MM.1S (cell line): ENCODE measurements around the gene CLASP1.
"Not testable (repeated sequence)": the region's sequence is repeated elsewhere in the genome, so short reads cannot be mapped to it uniquely, and the experiment has no call there.

Experiments
- DNase-seq: peaks from one replicate; pipeline ENCODE4 v3.0.0-alpha.2; 2015
- H2AFZ ChIP-seq: fragments of 300-600 bp; sonication (generic); 2 replicates; pipeline ENCODE4 v1.6.0; 2016; ENCODE audit warnings: antibody characterized with exemption, low read length
- H3F3A ChIP-seq: fragments of 300-600 bp; sonication (generic); 2 replicates; pipeline ENCODE4 v1.6.1; 2016; ENCODE audit warnings: mild to moderate bottlenecking, antibody characterized with exemption, low read length, moderate library complexity, mixed read lengths; ENCODE audit not compliant: insufficient read depth
- H3K27ac ChIP-seq: fragments of 300-600 bp; sonication (generic); 2 replicates; pipeline ENCODE4 v1.5.1; 2016; ENCODE audit warnings: mild to moderate bottlenecking, low read length
- H3K27me3 ChIP-seq: fragments of 300-600 bp; sonication (generic); replicated peaks from 2 replicates; pipeline ENCODE4 v1.6.0; 2016; ENCODE audit warnings: low read length; ENCODE audit not compliant: insufficient read depth
- H3K36me3 ChIP-seq: fragments of 300-600 bp; sonication (generic); replicated peaks from 2 replicates; pipeline ENCODE4 v1.6.1; 2016; ENCODE audit warnings: mild to moderate bottlenecking, low read length, mixed read lengths; ENCODE audit not compliant: insufficient read depth
- H3K4me1 ChIP-seq: fragments of 300-600 bp; sonication (generic); 2 replicates; pipeline ENCODE4 v1.6.1; 2016; ENCODE audit warnings: low read length, mixed read lengths
- H3K4me2 ChIP-seq: fragments of 300-600 bp; sonication (generic); 2 replicates; pipeline ENCODE4 v1.6.0; 2016; ENCODE audit warnings: low read depth, low read length
- H3K4me3 ChIP-seq: fragments of 300-600 bp; sonication (generic); 2 replicates; pipeline ENCODE4 v1.5.1; 2016; ENCODE audit warnings: low read length, mixed read lengths
- H3K79me2 ChIP-seq: fragments of 300-600 bp; sonication (generic); 2 replicates; pipeline ENCODE4 v1.6.1; 2016; ENCODE audit warnings: mixed run types, low read length, mixed read lengths
- H3K9ac ChIP-seq: fragments of 300-600 bp; sonication (generic); 2 replicates; pipeline ENCODE4 v1.6.1; 2016; ENCODE audit warnings: low read length, mixed read lengths
- H3K9me2 ChIP-seq: fragments of 300-600 bp; sonication (generic); replicated peaks from 2 replicates; pipeline ENCODE4 v1.6.1; 2016; ENCODE audit warnings: mild to moderate bottlenecking, low read length, mixed read lengths; ENCODE audit not compliant: insufficient read depth
- H3K9me3 ChIP-seq: fragments of 300-600 bp; sonication (generic); replicated peaks from 2 replicates; pipeline ENCODE4 v1.6.1; 2016; ENCODE audit warnings: mild to moderate bottlenecking, low read length, mixed read lengths; ENCODE audit not compliant: insufficient read depth
- H4K20me1 ChIP-seq: fragments of 300-600 bp; sonication (generic); 2 replicates; pipeline ENCODE4 v1.6.1; 2016; ENCODE audit warnings: mild to moderate bottlenecking, low read length, moderate library complexity, mixed read lengths; ENCODE audit not compliant: insufficient read depth
- CTCF ChIP-seq: fragments of 300-600 bp; sonication (generic); IDR thresholded peaks from 2 replicates; pipeline ENCODE4 v1.5.1; 2016; ENCODE audit warnings: antibody characterized with exemption, low read length, mixed read lengths
- EZH2 ChIP-seq: fragments of 300-600 bp; sonication (generic); optimal IDR thresholded peaks from 2 replicates; pipeline ENCODE3; 2017; ENCODE audit warnings: low read depth, mild to moderate bottlenecking, antibody characterized with exemption, low read length, mixed read lengths
- EZH2phosphoT487 ChIP-seq: fragments of 300-600 bp; sonication (generic); IDR thresholded peaks from 2 replicates; pipeline ENCODE4 v1.6.1; 2018; ENCODE audit warnings: antibody characterized with exemption, low read length

Gene CLASP1

GRCh38 chr2:121478996-121479745 lies 170.1 kb downstream of the CLASP1 start:
- no peak overlapping the region for H3K9ac ChIP-seq
- no peaks in the 10 kb centered on the region for H3K27me3 ChIP-seq
- H3F3A ChIP-seq: no peaks in the 10 kb centered on the region
- TF ChIP-seq EZH2phosphoT487 (no peak), EZH2 (no peak), CTCF (no peak)
- H3K4me1 ChIP-seq: no peaks in the 10 kb centered on the region
- no peak for DNase-seq
- no peaks in the 10 kb centered on the region for H3K36me3 ChIP-seq
- no peak overlapping the region for H2AFZ ChIP-seq
- no peak overlapping the region for H3K4me3 ChIP-seq
- no peaks in the 10 kb centered on the region; the same call in 1 of the 2 replicates for H4K20me1 ChIP-seq
- H3K4me2 ChIP-seq: no peak overlapping the region
- H3K79me2 ChIP-seq: peaks cover 56% of the 10 kb centered on the region
- H3K9me2 ChIP-seq: no peaks in the 10 kb centered on the region
- no peaks in the 10 kb centered on the region for H3K9me3 ChIP-seq
- H3K27ac ChIP-seq: no peak overlapping the region

- not testable (repeated sequence) for H3K9ac ChIP-seq, H3K27me3 ChIP-seq, DNase-seq, H3K27ac ChIP-seq, H3K4me2 ChIP-seq, H2AFZ ChIP-seq, H4K20me1 ChIP-seq, H3F3A ChIP-seq, H3K9me3 ChIP-seq, H3K9me2 ChIP-seq, H3K4me3 ChIP-seq, H3K36me3 ChIP-seq, H3K4me1 ChIP-seq
- H3K79me2 ChIP-seq: peaks cover 57% of the 10 kb centered on the region
Observed at GRCh38 chr2:121478358-121478995, 170.8 kb downstream of the CLASP1 start.

- no peak overlapping the region for H3K9ac ChIP-seq
Observed at GRCh38 chr2:121476684-121477083, 172.6 kb downstream of the CLASP1 start.

More at GRCh38 chr2:121476684-121477083, 172.6 kb downstream of the CLASP1 start:
- Histone ChIP-seq H4K20me1 (no peaks in the 10 kb centered on the region; the same call in 1 of the 2 replicates), H3K27ac (no peak overlapping the region), H3K36me3 (no peaks in the 10 kb centered on the region), H3K9me2 (no peaks in the 10 kb centered on the region), H3K4me2 (no peak overlapping the region), H3K79me2 (peaks cover 53% of the 10 kb centered on the region), H2AFZ (no peak overlapping the region), H3K4me1 (no peaks in the 10 kb centered on the region), H3F3A (no peaks in the 10 kb centered on the region), H3K27me3 (no peaks in the 10 kb centered on the region), H3K9me3 (no peaks in the 10 kb centered on the region), H3K4me3 (no peak overlapping the region)
- no peak for DNase-seq
- TF ChIP-seq EZH2: no peak
- no peak for TF ChIP-seq CTCF
- no peak for TF ChIP-seq EZH2phosphoT487
